ENCODE results near the gene KCNG2. TPM values are rescaled to one million over a fixed set of nuclear protein-coding genes. Genes with fewer than 3 reads are reported as not detected.

The KCNG2 gene
- total and polyA plus RNA-seq, 2 of the 13 experiments (the other 11 are each of a cell fraction or from before 2014, with no cell fraction given) = not detected

- TF ChIP-seq JUNB (CRISPR knock-in tag; IDR thresholded peaks at IDR 0.05; ENCODE audit: borderline replicate concordance) = no peak
- no peak for TF ChIP-seq RAD21 (CRISPR knock-in tag; IDR thresholded peaks at IDR 0.05)
- no peak for TF ChIP-seq KMT2A (CRISPR knock-in tag; IDR thresholded peaks at IDR 0.05)
- no peak for TF ChIP-seq TMF1 (CRISPR knock-in tag; IDR thresholded peaks at IDR 0.05; ENCODE audit: low read depth)
Observed at GRCh38 chr18:79932907-79933306, 135.2 kb downstream of the KCNG2 start (continued).

GRCh38 chr18:79933765-79934164 lies 136.0 kb downstream of the KCNG2 start:
- peaks cover 6 to 13% of the 10 kb centered on the region in 2 experiments; a peak in 4 of 5 replicates for H3K36me3 ChIP-seq (replicated peaks in 1 of 2; ENCODE audit: control insufficient read depth in 1 of 2, insufficient read depth in 2 of 2, low read length in 2 of 2)
- peaks cover 58% of the 10 kb centered on the region for H3K4me1 ChIP-seq (ENCODE audit: insufficient read depth, low read length)
- peak; percentile 90 for FAIRE-seq
- peak; percentile 82 for ATAC-seq
- CTCF ChIA-PET (ENCODE audit: low intra/inter-chr PET ratio, low total read pairs) = interaction anchor here (0.7 to 2.8 kb wide), 6 partner anchors 18 to 220 kb away, joined by 3 to 23 read pairs (median 8); partner anchors contain the start of genes HSBP1L1, RBFA, SLC66A2 and TXNL4A
- peaks cover 87% of the 10 kb centered on the region for H3K79me2 ChIP-seq (ENCODE audit: insufficient read depth, low read length)
- peaks cover 11% of the 10 kb centered on the region for H3K9me3 ChIP-seq (ENCODE audit: low read length)
- no peaks in the 10 kb centered on the region for H3K27me3 ChIP-seq (ENCODE audit: control insufficient read depth in 1 of 2, insufficient read depth in 2 of 2, low read length in 2 of 2)
- no peak overlapping the region for H2AFZ ChIP-seq (ENCODE audit: low read length)
- H4K20me1 ChIP-seq (ENCODE audit: insufficient read depth, low read length) = peaks cover 19% of the 10 kb centered on the region
- in situ Hi-C loops (cut with HindIII; ENCODE audit: extremely low pct_ligation_motif_present, low pct_unique_long_range_greater_than_20kb) (loop anchor here (10.0 kb wide), 1 partner anchor 171 kb away; the partner anchor contains the start of gene ADNP2), intact Hi-C loops (cut with micrococcal nuclease; ENCODE audit: unreplicated experiment) (loop anchor here (1.0 to 2.0 kb wide), 6 partner anchors 17 to 221 kb away; partner anchors contain the start of genes HSBP1L1, RBFA and TXNL4A)
- WGBS (ENCODE audit: low lambda C conversion rate) = 6% methylated on average over 10 of the region's 10 CpGs
- DNase-seq (ENCODE audit: low spot score) = peak; percentile 81
- peak overlapping the region; percentile 74 for H3K4me2 ChIP-seq (ENCODE audit: low read depth, low read length)
- H3K9ac ChIP-seq (ENCODE audit: insufficient read depth, low read depth, low read length) = peak overlapping the region; percentile 34; the same call in 1 of the 2 replicates
- peak overlapping the region; percentile 88 for H3K27ac ChIP-seq (ENCODE audit: extremely low read length, insufficient read depth, low read length)
- POLR2A ChIA-PET = interaction anchor here (0.9 to 3.0 kb wide), 11 partner anchors 12 to 255 kb away, joined by 3 to 45 read pairs (median 13); partner anchors contain the start of genes ADNP2, HSBP1L1, RBFA and SLC66A2
- no TSS peak for BruUV-seq (replicated peaks)
- peak overlapping the region in 2 of 3 experiments; percentile 34 to 55; a peak in 3 of 6 replicates for H3K4me3 ChIP-seq (replicated peaks in 1 of 3; ENCODE audit: insufficient read depth in 1 of 3, low read depth in 2 of 3, low read length in 3 of 3)
- no peak; the same call in 1 of the 2 replicates for TF ChIP-seq ZNF792 (CRISPR knock-in tag; IDR thresholded peaks at IDR 0.05)
- TF ChIP-seq GABPA (IDR thresholded peaks at IDR 0.05; ENCODE audit: low read depth, low read length) = no peak
- TF ChIP-seq GABPA (CRISPR knock-in tag; IDR thresholded peaks at IDR 0.05; ENCODE audit: low read depth) = peak; percentile 42; the same call in 1 of the 2 replicates
- peak; percentile 71 for TF ChIP-seq ZNF317 (CRISPR knock-in tag; IDR thresholded peaks at IDR 0.05)
- TF ChIP-seq ZNF788 (CRISPR knock-in tag; IDR thresholded peaks at IDR 0.05; ENCODE audit: borderline replicate concordance) = no peak
- peak; percentile 77 for TF ChIP-seq MNT (IDR thresholded peaks at IDR 0.05)
- TF ChIP-seq ZSCAN22 (CRISPR knock-in tag; IDR thresholded peaks at IDR 0.05) = no peak
- no peak for TF ChIP-seq MATR3 (CRISPR knock-in tag; IDR thresholded peaks at IDR 0.05)
- TF ChIP-seq GABPB1 (CRISPR knock-in tag; IDR thresholded peaks at IDR 0.05) = 0 out of 2 replicates have a peak, but pooled peaks have one; percentile 25
- TF ChIP-seq RFX3 (CRISPR knock-in tag; IDR thresholded peaks at IDR 0.05) = no peak
- TF ChIP-seq CEBPG (CRISPR knock-in tag; IDR thresholded peaks at IDR 0.05) = peak; percentile 36
- 0 out of 2 replicates have a peak, but pooled peaks have one; percentile 60 for TF ChIP-seq CBX5 (CRISPR knock-in tag; IDR thresholded peaks at IDR 0.05; ENCODE audit: borderline replicate concordance)
- TF ChIP-seq HDAC2 (CRISPR knock-in tag; IDR thresholded peaks at IDR 0.05) = peak; percentile 22; the same call in 1 of the 2 replicates
- peak; percentile 84 for TF ChIP-seq SAP130 (CRISPR knock-in tag; IDR thresholded peaks at IDR 0.05; ENCODE audit: low read depth)
- no peak for TF ChIP-seq TBX3 (IDR thresholded peaks at IDR 0.05; ENCODE audit: borderline replicate concordance)
- peak; percentile 92 for TF ChIP-seq ELF3 (CRISPR knock-in tag; IDR thresholded peaks at IDR 0.05)
- TF ChIP-seq AGO2 (optimal IDR thresholded peaks at IDR 0.05; ENCODE audit: low read depth, low read length) = no peak
- no peak for TF ChIP-seq HOXA5 (CRISPR knock-in tag; IDR thresholded peaks at IDR 0.05)
- TF ChIP-seq CTCF (CRISPR knock-in tag; IDR thresholded peaks at IDR 0.05) = peak; percentile 91

All from HepG2 (cell line).